Gastroesophageal sphincter (tissue), 4 donors: ENCODE data around the gene MRO. TPM values are rescaled to one million over a fixed set of nuclear protein-coding genes. Genes with fewer than 3 reads are reported as not detected.
A peak's percentile ranks its signal among the peaks of the same experiment; 100 is the strongest.

Source experiments
- ATAC-seq: fragments of 150-250 bp; one replicate; pipeline ENCODE4 v1.9.1; 2016; ENCODE audit warnings: mild to moderate bottlenecking, moderate library complexity
- H3K27ac ChIP-seq, 4 donors: fragments of 200-600 bp; sonication (generic) in 3 of 4; 1 replicate in 3 of 4; 2 replicates in 1 of 4; pipeline ENCODE4 v1.5.1; 2016 to 2019
- H3K27me3 ChIP-seq: fragments of 200-600 bp; sonication (generic); one replicate; pipeline ENCODE4 v1.5.1; 2019
- H3K36me3 ChIP-seq, 2 donors: fragments of 200-600 bp; sonication (generic); one replicate each; pipeline ENCODE4 v1.5.1; 2019; ENCODE audit warnings: control low read depth in 1 of 2
- H3K4me1 ChIP-seq, 3 donors: fragments of 200-600 bp; sonication (generic); 1 replicate in 2 of 3; 2 replicates in 1 of 3; pipeline ENCODE4 v1.5.1; 2016 to 2019; ENCODE audit warnings: control low read depth in 2 of 3
- H3K4me3 ChIP-seq, 2 donors: fragments of 200-600 bp; sonication (generic); one replicate each; pipeline ENCODE4 v1.5.1; 2019; ENCODE audit warnings: mild to moderate bottlenecking in 1 of 2, moderate library complexity in 1 of 2
- H3K9me3 ChIP-seq, 3 donors: fragments of 200-600 bp; sonication (generic); one replicate each; pipeline ENCODE4 v1.5.1; 2017 to 2019; ENCODE audit warnings: control low read depth in 2 of 3
- CTCF ChIP-seq, 4 experiments: fragments of 200-600 bp in 2 of 4; fragments of 450-650 bp in 2 of 4; sonication (generic) in 1 of 4; IDR thresholded peaks; one replicate each; pipeline ENCODE4 v1.5.1; 2017 to 2019; ENCODE audit warnings: antibody characterized with exemption in 4 of 4, mild to moderate bottlenecking in 2 of 4, moderate library complexity in 2 of 4
- EP300 ChIP-seq: sonication (generic); formaldehyde crosslinking; IDR thresholded peaks from one replicate; pipeline ENCODE4 v1.6.1; 2017; ENCODE audit warnings: antibody characterized with exemption, mild to moderate bottlenecking
- POLR2A ChIP-seq, 2 donors: fragments of 450-650 bp; IDR thresholded peaks; one replicate each; pipeline ENCODE4 v1.6.1; 2017; ENCODE audit warnings: antibody characterized with exemption in 2 of 2, mild to moderate bottlenecking in 2 of 2, moderate library complexity in 1 of 2
- POLR2AphosphoS5 ChIP-seq: sonication (generic); formaldehyde crosslinking; IDR thresholded peaks from one replicate; pipeline ENCODE4 v1.6.1; 2017; ENCODE audit warnings: antibody characterized with exemption
- WGBS, 2 donors: methylation state at CpG; one replicate each; pipeline ENCODE4 v1.1.5; 2018; ENCODE audit warnings: low coverage in 1 of 2; 5-methylcytosine and 5-hydroxymethylcytosine counted together
- total RNA-seq, 4 donors: library from RNA; depleted of rRNA; stranded (reverse); fragments of >200 nt; gene quantifications; one replicate each; pipeline ENCODE4 v1.1.0, GENCODE V29; 2016

Gene MRO
- total RNA-seq = under 1 TPM in 3 of 4 donors, not detected in 1; 0.16 to 0.94 (median 0.31) TPM

GRCh38 chr18:50819728-50820378 lies at the start of gene MRO:
Gene MRO, minus strand, starts transcription at chr18:50820016. Its CDS starts 10,616 bp downstream, at chr18:50809400.
- peak; percentile 94 for ATAC-seq
- TF ChIP-seq POLR2AphosphoS5 (peak; percentile 75), EP300 (no peak), POLR2A (IDR thresholded peaks at IDR 0.05) (no peak), CTCF (IDR thresholded peaks at IDR 0.05) (peak; percentile 82 to 97 (median 84))
- Histone ChIP-seq H3K9me3 (no peaks in the 10 kb centered on the region), H3K4me1 (peaks cover 3 to 32% (median 11%) of the 10 kb centered on the region in 3 donors), H3K36me3 (no peaks in the 10 kb centered on the region), H3K27ac (peak within 1 kb of the TSS in 2 of 4 donors; percentile 46 to 57), H3K27me3 (no peaks in the 10 kb centered on the region), H3K4me3 (peak within 1 kb of the TSS; percentile 23 to 38)
- WGBS, 2 donors = 0 to 1% methylated on average over 16 to 24 of the region's 24 CpGs

GRCh38 chr18:50869150-50869549 lies 49.3 kb upstream of the MRO start:
- no peaks in the 10 kb centered on the region for H3K9me3 ChIP-seq
- H3K27me3 ChIP-seq = peaks cover 7% of the 10 kb centered on the region
- ATAC-seq = no peak
- no peaks in the 10 kb centered on the region for H3K36me3 ChIP-seq
- H3K4me1 ChIP-seq = peaks cover 0 to 4% (median 0%) of the 10 kb centered on the region in 3 donors
- 81 to 94% methylated on average over 3 to 4 of the region's 4 CpGs for WGBS, 2 donors
- TF ChIP-seq EP300 = no peak
- no peak for TF ChIP-seq CTCF (IDR thresholded peaks at IDR 0.05)
- TF ChIP-seq POLR2A (IDR thresholded peaks at IDR 0.05) = no peak
- no peak for TF ChIP-seq POLR2AphosphoS5
- no peak overlapping the region for H3K27ac ChIP-seq
- H3K4me3 ChIP-seq = no peak overlapping the region

GRCh38 chr18:50866765-50867164 lies 46.9 kb upstream of the MRO start:
- Histone ChIP-seq H3K4me3 (no peak overlapping the region), H3K27me3 (no peaks in the 10 kb centered on the region), H3K9me3 (no peaks in the 10 kb centered on the region), H3K4me1 (peaks cover 0 to 21% (median 0%) of the 10 kb centered on the region in 3 donors), H3K27ac (no peak overlapping the region), H3K36me3 (no peaks in the 10 kb centered on the region)
- TF ChIP-seq CTCF (IDR thresholded peaks at IDR 0.05) = peak in 2 of 4 experiments; percentile 10 to 20
- TF ChIP-seq POLR2A (IDR thresholded peaks at IDR 0.05) = no peak
- ATAC-seq = no peak

GRCh38 chr18:50863840-50864375 lies 44.1 kb upstream of the MRO start:
- TF ChIP-seq POLR2AphosphoS5 (no peak), CTCF (IDR thresholded peaks at IDR 0.05) (no peak), POLR2A (IDR thresholded peaks at IDR 0.05) (no peak), EP300 (no peak)
- H3K4me3 ChIP-seq = no peak overlapping the region
- H3K27me3 ChIP-seq = no peaks in the 10 kb centered on the region
- no peak for ATAC-seq
- H3K9me3 ChIP-seq = no peaks in the 10 kb centered on the region
- H3K4me1 ChIP-seq = peaks cover 0 to 21% (median 0%) of the 10 kb centered on the region in 3 donors
- H3K36me3 ChIP-seq = no peaks in the 10 kb centered on the region
- 25 to 42% methylated on average over 4 of the region's 4 CpGs for WGBS, 2 donors
- H3K27ac ChIP-seq = peak overlapping the region in 2 of 4 donors; percentile 29 to 35

- 76 to 80% methylated on average over 2 of the region's 2 CpGs for WGBS, 2 donors
- no peaks in the 10 kb centered on the region for H3K9me3 ChIP-seq
- H3K27ac ChIP-seq = no peak overlapping the region
- peaks cover 0 to 21% (median 0%) of the 10 kb centered on the region in 3 donors for H3K4me1 ChIP-seq
- H3K27me3 ChIP-seq = no peaks in the 10 kb centered on the region
- no peaks in the 10 kb centered on the region for H3K36me3 ChIP-seq
- H3K4me3 ChIP-seq = no peak overlapping the region
- TF ChIP-seq EP300 (no peak), POLR2A (IDR thresholded peaks at IDR 0.05) (no peak), POLR2AphosphoS5 (no peak), CTCF (IDR thresholded peaks at IDR 0.05) (no peak)
- ATAC-seq = peak; percentile 46
Measured at GRCh38 chr18:50862401-50862800, 42.6 kb upstream of the MRO start.
